PFSK-1 (cell line): ENCODE data around the gene CALCOCO2.

Experiments used
- FOXP2 ChIP-seq: optimal IDR thresholded peaks from 2 replicates; pipeline ENCODE3; 2011; ENCODE audit warnings: borderline replicate concordance, control low read depth, inconsistent platforms; ENCODE audit not compliant: insufficient read depth; ENCODE audit errors: extremely low read length, extremely low read depth
- POLR2AphosphoS5 ChIP-seq: IDR thresholded peaks from 2 replicates; pipeline ENCODE4 v1.6.1; 2012; ENCODE audit warnings: low read depth, mild to moderate bottlenecking, control low read depth, low read length, moderate library complexity
- SIN3A ChIP-seq: IDR thresholded peaks from 2 replicates; pipeline ENCODE4 v1.6.1; 2012; ENCODE audit warnings: mild to moderate bottlenecking, low read length, moderate library complexity, borderline replicate concordance; ENCODE audit not compliant: insufficient read depth
- TAF1 ChIP-seq: IDR thresholded peaks from 2 replicates; pipeline ENCODE4 v1.6.1; 2012; ENCODE audit warnings: low read length, control low read depth, borderline replicate concordance; ENCODE audit not compliant: insufficient read depth
- TF ChIP-seq, protein P1 (sequence below), 2 experiments: IDR thresholded peaks; 2 replicates each; pipeline versions ENCODE4 v1.6.1 to v1.8.0; 2011 to 2012; ENCODE audit warnings: low read depth in 2 of 2, low read length in 2 of 2, control low read depth in 1 of 2, inconsistent platforms in 1 of 2, mild to moderate bottlenecking in 1 of 2, moderate library complexity in 1 of 2; ENCODE audit not compliant: insufficient read depth in 1 of 2

Gene CALCOCO2

DNA sequence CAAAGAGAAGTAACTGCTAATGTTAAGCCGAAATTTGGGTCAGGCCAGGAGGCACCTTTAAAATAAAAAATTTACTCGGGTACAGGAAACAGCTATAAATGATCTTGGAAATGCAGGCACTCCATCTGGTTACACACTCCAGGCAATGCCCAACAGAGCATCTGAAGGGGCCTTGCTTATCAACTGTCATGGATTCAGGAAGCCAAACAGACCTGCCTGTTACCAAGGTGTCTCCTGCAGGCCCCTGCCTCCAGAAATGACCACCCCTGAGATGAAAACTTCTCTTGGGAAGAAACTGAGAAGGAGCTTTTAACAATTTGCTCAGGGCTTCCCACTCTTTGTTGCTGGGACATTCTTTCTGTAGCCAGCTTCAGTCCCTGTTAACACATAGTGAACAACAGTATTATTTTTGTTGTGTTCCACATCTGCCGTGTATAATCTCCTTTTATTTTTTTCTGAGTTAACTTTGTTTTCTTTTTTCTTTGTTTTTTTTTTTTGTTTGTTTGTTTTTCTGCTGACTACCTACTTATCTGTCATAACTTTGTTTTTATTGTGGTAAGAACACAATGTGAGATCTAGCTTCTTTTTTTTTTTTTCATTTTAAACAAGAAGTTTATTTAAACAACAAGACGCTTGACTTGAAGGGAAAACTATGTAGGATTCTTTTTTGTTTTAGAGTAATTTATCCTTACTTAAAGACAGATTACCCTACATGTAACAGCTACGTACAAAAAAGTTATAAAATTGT lies 43.0 kb downstream of the CALCOCO2 start:
- no peak for TF ChIP-seq SIN3A

DNA sequence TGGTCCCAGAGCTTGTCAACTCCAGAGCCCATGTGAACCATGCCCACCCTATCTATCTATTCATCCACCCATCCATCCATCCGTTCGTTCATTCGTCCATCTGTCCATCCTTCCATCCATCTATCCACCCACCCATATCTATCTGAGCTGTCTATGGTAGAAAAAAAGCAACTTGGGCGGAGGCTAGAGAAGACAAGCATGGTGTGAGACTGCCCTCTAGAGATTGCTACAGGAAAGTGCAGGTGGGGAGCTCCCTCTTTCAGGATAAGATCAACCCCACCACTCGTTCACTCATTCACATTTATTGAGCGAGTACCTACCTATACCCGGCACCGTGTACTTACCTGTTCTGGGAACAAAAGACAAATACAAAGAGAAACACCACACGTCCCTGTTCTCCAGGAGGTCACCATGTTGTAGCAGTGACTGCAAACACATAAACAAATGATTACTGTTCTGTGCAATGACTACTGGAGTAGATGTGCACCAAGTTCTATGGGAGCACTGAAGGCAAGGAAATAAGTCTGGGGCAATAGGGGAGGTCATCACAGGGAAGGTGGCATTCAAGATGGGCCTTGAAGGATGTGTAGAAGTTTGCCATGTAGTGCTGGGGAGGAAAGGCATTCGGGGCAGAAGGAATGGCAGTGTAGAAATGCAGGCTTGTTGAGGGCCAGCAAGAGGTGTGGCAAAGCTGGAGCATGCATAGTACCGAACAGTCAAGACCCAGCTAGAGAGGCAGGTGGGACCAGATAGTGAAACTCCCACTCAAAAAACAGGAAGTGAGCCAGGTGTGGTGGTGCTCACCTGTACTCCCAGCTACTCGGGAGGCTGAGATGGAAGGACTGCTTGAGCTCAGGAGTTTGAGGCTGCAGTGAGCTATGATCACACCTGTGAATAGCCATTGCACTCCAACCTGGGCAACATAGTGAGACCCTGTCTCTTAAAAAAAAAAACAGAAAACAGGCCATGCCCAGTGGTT lies 48.4 kb downstream of the CALCOCO2 start:
- TF ChIP-seq POLR2AphosphoS5 (no peak), TAF1 (no peak), SIN3A (no peak), FOXP2 (no peak)
- TF ChIP-seq, protein P1, sequence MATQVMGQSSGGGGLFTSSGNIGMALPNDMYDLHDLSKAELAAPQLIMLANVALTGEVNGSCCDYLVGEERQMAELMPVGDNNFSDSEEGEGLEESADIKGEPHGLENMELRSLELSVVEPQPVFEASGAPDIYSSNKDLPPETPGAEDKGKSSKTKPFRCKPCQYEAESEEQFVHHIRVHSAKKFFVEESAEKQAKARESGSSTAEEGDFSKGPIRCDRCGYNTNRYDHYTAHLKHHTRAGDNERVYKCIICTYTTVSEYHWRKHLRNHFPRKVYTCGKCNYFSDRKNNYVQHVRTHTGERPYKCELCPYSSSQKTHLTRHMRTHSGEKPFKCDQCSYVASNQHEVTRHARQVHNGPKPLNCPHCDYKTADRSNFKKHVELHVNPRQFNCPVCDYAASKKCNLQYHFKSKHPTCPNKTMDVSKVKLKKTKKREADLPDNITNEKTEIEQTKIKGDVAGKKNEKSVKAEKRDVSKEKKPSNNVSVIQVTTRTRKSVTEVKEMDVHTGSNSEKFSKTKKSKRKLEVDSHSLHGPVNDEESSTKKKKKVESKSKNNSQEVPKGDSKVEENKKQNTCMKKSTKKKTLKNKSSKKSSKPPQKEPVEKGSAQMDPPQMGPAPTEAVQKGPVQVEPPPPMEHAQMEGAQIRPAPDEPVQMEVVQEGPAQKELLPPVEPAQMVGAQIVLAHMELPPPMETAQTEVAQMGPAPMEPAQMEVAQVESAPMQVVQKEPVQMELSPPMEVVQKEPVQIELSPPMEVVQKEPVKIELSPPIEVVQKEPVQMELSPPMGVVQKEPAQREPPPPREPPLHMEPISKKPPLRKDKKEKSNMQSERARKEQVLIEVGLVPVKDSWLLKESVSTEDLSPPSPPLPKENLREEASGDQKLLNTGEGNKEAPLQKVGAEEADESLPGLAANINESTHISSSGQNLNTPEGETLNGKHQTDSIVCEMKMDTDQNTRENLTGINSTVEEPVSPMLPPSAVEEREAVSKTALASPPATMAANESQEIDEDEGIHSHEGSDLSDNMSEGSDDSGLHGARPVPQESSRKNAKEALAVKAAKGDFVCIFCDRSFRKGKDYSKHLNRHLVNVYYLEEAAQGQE (IDR thresholded peaks at IDR 0.05; ENCODE audit: insufficient read depth in 1 of 2, low read depth in 2 of 2, low read length in 2 of 2), result peak in 1 of 2 experiments; percentile 82; a peak in 2 of 4 replicates

DNA sequence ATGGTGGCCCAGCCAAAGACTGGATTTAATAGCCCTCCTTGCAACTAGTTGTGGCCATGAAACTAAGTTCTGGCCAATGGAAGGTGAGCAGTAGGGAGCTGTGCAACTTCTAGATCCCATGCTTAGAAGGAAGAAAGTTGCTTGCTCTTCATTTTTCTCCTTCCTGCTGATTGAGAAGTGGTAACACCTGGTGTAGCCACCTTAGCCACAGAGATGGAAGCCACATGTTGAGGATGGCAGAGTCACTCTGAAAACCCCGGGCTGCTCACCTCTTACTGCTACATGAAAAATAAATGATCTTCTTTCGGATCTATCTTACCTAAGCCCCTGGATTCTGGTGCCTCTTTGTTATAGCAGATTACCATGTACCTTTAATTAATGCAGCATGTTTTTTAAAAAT lies 51.4 kb downstream of the CALCOCO2 start:
- no peak for TF ChIP-seq FOXP2
- TF ChIP-seq, protein P1 (IDR thresholded peaks at IDR 0.05; ENCODE audit: insufficient read depth in 1 of 2, low read depth in 2 of 2, low read length in 2 of 2), result no peak
- no peak for TF ChIP-seq POLR2AphosphoS5
- TF ChIP-seq SIN3A, result no peak
- no peak for TF ChIP-seq TAF1

DNA sequence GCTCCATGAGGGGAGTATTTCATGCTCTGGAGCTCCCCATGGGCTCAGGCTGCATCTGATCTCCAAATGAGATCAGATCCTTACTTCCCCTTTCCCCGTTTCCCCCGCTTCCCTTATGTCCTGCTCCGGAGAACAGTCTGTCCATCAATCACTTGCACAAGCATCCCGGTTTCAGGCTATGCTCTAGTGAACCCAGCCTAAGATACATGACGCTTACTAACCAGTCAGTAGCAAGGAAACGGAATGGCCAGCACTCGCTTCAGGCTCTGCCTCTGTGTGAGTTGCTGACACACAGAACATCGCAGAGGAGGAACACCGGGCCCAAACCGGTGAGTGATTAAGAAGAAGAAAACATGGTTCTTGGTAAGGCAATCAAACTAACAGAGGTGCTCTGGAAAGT lies 52.3 kb downstream of the CALCOCO2 start:
- TF ChIP-seq FOXP2, result no peak
- TF ChIP-seq, protein P1 (IDR thresholded peaks at IDR 0.05; ENCODE audit: insufficient read depth in 1 of 2, low read depth in 2 of 2, low read length in 2 of 2), result no peak
- no peak for TF ChIP-seq SIN3A
- TF ChIP-seq POLR2AphosphoS5, result no peak
- no peak for TF ChIP-seq TAF1

DNA sequence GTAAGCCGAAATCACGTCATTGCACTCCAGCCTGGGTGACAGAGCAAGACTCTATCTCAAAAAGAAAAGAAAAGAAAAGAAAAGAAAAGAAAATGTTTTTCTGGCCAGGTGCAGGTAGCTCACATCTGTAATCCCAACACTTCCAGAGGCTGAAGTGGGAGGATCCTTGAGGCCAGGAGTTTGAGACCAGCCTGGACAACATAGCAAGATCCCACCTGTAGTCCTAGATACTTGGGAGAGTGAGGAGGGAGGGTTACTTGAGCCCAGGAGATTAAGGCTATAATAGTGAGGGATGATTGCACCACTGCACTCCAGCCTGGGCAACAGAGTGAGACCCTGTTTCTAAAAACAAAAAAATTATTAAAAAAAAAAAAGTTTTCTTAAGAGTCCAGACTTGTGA lies 59.3 kb downstream of the CALCOCO2 start:
- no peak for TF ChIP-seq TAF1
- no peak for TF ChIP-seq SIN3A
- no peak for TF ChIP-seq FOXP2
- TF ChIP-seq, protein P1 (IDR thresholded peaks at IDR 0.05; ENCODE audit: insufficient read depth in 1 of 2, low read depth in 2 of 2, low read length in 2 of 2), result no peak
- no peak for TF ChIP-seq POLR2AphosphoS5
